ENCODE data around the gene PIP5KL1.

PIP5KL1 gene

DNA sequence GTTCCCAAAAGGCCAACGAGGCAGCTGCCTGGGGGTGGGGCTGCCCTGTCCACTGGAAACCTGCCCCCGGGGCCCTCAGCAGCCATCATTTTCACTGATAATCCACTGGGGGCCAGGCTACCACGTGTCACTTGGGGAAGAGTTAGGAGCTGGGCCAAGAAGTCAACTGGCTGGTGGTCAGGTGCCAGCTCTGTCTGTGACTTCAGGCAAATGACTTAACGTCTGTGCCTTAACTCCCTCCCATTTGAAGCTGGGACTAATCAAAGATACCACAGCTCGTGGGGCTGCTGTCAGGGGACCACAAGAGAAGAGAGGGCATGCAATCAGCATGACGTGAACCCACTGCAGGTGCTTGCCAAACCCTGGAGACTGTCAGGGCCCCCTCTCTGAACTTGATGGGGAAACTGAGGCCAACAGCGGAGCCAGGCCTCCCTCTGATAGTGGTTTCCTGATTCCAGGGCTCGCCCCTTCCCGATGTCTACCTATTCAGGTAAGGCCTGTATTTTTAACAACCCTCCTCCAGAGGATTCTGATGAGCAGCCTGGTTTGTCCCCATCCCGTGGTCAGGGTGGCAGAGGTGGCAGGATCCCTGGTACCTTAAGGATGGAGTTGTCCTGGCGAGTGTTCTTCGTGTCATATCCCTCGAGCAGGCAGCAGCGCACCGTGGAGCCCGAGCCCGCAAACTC is 19.4 kb upstream of the PIP5KL1 start:
- no peak for DNase-seq (ENCODE audit: low read depth)

DNA sequence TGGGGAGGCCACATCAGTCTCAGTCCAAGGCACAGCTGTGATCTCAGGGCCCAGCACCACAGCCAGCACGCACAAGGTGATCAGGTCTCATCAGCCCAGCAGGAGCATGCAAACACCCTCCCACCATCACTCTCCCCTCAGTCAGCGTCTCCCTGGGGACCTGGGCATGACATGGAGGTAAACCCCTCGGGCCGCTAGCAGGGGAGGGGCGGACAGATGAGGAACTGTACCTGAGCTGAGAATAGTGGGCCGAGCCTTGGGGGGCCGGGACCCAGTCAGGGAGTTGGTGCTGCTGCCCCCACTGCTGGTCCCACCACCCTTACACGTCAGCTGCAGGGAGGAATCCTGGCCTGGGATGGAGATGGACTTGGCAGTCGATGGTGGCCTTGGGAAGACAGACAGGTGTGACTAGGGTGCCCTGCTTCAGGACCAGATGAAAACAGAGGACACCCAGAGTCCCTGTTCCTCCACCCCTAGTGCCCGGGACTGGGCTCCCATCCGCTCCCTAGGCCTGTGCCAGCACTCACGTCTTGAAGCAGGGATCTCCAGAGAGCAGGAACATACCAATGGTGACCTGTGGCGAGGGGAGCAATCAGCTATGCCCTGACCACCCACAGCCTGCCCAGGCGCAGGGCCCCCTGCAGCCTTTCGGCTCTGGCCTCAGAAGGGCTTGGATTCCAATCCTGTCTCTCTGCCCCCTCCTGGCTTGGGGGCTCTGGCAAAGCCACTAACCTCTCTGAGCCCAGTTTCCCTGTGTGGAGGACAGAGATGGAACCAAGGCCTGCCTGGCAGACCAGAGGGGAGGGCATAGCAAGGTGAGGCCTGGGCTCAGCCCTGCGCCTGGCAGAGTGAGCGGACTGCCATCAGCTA is 17.5 kb upstream of the PIP5KL1 start:
- no peak for DNase-seq (ENCODE audit: low read depth)

DNA sequence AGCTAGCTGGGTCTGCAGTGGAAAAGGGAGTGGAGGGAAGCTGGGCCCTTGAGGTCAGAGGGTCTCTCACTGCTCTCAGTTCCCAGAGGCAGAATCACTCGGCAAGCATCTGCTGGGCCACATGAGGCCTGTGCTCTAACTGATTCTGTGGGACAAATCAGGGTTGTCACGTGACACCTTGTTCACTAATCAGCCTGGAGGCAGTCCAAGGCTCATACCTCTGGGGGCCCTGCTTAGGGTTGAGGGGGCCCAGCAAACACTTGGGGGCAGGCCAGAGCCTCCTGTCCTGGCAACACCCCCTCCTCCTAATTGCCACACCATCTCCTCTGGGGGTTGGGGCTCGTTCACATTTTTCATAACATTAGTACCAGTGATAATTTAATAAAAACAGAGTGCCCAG is 16.2 kb upstream of the PIP5KL1 start:
- DNase-seq (ENCODE audit: low read depth), result no peak

DNA sequence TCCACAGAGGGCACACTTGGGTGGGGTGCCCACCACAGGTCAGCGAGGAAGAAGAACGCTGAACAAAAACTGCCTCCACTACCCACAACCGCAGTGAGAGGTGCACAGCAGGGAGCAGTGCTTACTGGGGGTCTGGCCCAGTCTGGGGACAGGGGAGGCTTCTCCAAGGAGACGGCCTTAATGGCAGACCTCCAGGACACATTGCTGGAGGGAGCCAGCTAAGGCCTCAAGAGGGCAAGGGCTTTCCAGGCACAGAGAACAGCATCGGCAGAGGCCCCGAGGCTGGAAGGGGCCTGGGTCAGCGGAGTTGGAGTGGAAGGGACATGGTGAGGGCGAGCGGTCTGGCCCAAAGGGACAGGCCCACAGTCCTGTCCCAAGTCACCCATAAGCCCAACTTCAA is 15.4 kb upstream of the PIP5KL1 start:
- DNase-seq (ENCODE audit: low read depth), result no peak

DNA sequence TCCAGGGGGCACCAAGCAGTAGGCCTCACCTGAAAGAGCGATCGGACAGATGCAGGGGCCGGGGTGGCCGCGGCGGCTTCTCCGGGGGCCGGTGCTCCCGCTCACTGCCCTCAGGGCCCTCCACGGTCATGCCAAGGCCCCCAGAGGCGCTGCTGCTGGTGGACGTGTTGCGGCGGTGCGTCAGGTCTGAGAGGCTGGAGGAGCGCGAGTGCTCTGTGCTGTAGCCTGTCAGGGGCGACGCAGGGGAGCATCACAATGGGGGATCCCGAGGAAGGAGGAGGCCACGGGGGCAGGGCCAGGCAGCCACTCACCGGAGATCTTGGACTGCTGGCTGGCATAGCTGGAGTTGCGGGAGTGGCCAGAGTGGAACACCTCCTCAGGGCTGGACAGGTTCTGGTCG is 14.8 kb upstream of the PIP5KL1 start:
- no peak for DNase-seq (ENCODE audit: low read depth)

DNA sequence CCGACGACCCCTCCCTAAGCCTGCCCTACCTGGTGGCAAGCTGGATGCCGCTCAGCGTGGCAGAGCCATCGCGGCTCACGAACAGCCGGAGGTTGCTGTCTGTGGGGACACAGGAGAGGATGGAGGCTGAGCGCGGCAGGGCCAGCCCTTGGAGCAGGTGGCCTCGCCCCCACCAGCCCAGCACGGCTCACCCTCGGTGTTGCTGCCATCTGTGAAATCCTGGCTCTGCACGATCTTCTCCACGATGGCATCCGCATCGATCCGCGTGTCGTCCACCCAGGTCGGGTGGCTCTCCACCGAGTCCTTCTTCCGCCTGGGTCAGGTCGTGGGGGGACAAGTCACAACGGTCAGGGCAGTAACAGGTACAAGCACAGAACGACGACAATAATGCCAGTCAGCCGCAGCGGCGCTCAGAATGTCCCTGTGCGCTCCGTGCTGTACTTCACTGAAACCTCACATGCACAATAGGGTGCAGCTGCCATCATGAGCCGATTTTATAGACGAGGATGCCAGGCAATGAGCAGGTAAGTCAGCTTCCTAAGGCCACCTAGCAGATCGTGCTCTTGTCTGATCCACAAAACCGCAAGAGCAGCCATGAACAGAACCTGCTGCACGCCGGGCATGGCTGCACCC is 14.1 kb upstream of the PIP5KL1 start:
- DNase-seq (ENCODE audit: low read depth), result no peak

DNA sequence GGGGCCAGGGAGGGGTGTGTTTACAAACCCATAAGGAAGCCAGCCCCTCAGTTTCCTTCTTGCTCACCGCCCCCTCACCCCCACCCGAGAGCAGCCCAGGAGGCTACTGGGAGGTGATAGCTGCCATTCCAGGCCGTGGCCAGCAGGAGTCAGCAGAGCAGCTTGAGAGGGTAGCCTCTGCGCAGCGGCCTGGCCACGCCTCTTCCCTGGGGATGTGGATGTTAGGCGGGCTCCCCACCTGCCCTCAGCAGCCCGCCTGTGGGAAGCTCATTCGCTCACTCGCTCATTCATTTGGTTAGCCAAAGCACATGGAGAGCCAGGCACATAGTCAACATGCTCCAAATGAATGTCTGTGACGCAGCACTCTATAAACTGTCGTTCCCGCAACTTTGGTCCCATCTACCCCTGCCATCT is 13.2 kb upstream of the PIP5KL1 start:
- peak; percentile 75 for DNase-seq (ENCODE audit: low read depth)

DNA sequence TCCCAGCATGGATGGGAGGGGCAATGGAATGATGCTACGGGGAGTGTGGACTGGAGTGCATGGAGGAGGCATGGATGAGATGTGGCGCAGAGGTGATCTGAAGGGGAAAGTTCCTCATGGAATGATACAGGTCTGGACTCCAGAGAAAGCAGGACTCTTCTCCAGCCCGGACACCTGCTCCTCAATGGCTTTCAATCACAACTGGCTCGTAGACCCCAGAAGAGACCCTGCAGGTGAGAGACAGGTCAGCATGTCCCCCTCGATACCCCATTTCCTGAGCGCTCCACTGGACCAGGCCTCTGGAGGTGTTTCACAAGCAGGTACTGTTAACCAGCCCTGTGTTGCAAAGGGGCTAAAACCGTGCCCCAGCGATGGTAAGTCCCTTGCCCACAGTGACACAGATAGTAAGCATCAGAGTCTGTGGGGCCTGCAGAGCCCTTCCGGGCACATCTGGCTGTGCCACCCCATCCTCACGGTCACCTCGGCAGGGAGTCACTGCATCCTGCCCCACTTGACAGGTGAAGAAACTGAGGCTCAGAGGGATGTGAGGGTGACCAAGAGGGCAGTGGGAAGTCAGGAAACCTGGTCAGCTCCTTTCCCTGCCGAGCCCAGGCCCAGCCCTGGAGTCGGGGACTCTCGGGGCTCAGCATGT is 12.6 kb upstream of the PIP5KL1 start:
- no peak for DNase-seq (ENCODE audit: low read depth)

DNA sequence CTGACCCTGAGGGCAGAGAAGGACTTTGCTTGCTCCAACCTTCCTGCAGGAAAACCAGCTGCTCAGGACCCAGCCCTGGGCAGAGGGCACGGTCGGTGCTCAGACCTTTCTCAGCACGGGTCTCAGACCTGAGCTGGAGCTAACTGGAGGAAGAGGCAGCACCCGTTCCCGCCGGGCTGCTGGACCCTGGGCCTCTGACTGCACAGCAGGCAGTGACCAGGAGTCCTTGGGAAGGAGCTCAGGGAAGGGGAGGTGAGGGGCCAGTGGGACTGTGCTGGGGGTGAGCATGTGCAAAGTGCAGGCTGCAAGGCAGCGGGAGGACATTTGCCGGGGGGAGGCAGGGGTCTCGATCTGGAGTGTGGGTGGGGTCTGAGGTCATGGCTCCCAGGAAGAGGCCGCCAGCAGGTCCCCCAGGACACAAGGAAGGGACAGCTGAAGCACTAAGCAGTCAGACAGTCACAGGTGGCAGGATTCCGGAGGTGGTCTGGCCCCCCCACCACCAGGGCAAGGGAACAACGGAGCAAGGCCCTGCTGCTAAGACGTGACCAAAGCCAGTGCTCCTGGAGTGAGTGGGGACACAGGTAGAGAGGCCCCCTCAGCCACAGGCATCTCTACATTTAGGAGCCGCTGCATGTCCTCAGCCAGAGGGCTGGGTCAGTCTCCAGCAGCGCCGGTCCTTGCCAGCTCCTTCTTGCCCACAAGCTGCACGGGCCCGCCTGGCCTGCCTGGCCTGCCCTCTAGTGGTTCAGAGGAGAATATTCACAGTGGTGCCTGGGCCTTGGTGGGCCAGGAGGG is 11.8 kb upstream of the PIP5KL1 start:
- DNase-seq (ENCODE audit: low read depth), result peak; percentile 72

DNA sequence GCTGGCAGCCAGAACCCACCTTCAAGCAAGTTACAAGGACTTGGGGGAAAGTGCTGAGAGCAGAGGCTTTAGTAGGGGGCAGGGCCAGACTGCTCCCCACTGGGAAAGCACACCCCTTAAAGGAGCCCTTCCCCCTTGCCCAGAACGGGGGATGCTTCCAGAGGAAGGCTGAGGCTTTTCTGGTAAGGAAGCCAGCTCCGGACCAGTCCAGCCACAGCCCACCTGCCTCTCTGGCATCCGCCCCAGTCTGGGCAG is 11.3 kb upstream of the PIP5KL1 start:
- no peak for DNase-seq (ENCODE audit: low read depth)

DNA sequence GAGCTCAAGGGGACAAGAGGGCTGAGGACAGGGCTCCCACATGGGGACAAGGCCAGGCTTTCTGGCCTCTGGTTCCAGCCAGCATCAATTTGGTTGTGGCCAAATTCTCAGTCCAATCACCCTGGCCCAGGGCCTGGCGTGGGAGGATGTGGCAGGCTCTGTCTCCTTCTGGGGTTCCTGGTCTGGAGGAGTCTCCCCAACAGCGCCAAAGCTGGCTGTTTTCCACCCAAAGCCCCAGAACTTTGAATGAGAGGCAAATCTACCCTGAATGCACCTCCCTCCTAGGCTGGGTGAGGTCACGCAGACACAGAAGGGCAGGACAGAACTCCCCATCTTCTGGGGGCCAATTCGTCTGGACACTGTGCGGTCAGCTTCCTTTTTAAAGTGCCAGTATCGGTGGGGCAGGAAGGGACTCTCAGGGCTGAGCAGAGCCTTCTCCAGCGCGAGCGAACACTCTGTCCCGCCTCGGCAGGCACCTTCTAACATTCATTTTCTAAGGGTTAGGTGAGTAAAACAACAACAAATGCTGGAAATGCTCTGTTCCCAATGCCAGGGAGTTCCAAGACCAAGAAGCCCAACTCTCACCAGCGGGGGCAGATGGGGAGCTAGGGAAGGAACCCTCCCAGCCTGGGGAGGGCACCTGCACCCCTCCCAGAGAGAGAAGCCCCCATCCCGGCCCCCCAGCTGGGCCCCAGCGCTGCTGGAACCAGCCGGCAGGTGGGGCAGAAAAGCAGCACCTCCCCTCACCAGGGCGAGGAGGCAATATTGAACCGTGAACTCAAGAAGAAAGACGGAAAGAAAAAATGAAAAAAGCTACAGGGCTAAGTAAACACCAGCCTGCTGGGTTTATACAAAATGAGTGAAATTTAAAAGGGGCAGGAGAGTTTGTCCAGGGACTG is 10.7 kb upstream of the PIP5KL1 start:
- DNase-seq (ENCODE audit: low read depth), result no peak

DNA sequence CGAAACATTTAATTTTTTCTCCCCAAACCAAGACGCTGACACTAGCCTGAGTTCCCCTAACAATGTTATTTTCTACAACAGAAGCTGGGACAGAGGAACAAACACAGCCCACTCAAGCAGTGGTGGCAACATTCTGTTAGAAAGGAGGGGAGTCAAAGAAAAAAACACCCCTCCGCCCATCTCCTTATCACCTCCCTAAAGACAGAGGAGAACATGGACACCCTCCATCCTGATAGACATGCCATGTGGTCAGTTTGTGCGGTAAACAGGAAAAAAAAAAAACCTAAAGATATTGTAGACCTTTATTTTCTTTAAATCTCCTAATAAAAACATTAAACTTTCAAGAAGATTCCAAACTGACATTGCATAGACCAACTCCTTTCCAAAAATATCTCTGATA is 10.0 kb upstream of the PIP5KL1 start:
- DNase-seq (ENCODE audit: low read depth), result no peak

DNA sequence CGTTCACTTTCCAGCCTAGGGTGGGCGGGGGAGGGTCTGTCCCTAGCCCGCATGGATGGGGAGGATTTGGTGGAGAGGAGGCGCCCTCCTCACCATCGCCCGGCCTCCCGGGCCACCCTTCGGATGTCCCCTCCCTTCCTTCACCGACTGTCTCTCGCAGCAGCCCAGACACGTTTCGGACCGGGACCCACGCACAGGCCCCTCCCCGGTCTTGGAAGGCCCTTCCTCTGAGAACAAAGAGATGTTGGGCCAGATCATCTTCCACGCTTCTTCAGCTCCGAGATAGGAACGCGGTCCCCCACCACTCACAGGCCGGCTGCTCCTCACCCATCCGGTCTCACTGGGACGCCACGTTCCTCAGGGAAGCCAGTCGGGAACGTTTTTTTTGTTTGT is 7.7 kb upstream of the PIP5KL1 start:
- no peak for DNase-seq (ENCODE audit: low read depth)

DNA sequence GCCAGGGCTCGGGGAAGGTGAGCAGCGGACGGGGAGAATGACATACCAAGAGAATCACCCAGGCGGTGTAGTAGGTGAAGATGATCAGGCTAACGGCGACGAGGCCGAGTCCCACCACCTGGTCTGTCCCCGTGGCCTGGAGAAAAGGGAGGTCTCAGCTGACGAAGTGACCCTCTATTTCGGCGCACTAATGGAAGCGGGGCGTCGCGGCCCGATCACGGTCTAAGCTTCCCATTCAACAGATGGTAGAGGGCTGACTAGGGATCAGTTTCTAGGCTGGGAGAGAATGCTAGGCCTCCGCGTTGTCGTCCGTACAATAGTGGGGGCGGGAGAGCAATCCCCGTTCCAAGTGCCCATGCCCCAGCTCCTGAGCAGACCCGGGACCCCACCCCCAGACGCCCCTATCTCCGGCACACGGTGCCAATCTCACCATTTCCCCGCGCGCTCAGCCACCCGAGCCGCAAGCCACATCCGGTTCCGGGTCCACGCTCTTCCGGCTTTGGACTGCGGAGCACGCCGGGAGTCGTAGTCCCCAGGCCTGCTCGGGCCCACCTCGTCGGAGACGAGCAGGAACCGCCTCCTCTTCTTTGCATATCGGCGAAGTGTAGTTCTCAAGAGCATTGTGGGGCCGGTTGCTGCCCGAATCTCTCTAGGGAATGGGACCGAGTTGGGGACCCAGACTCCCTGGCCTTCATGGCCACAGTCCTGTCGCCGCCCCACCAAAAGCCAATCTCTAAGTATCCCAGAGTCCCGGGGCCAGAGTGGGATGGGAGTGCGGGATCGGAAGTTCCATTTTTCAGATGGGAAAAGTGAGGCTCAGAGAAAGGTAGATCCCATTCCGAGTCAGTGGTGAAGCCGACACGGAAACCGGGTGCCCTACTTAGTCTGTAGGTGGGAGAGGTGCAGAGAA is 7.1 kb upstream of the PIP5KL1 start, which contains the start of gene DPM2:
DPM2 (minus strand) TSS at position 467 of the 910 bp plus-strand sequence; CDS start at position 433, 34 bp downstream.
- DNase-seq (ENCODE audit: low read depth), result peak; percentile 68

DNA sequence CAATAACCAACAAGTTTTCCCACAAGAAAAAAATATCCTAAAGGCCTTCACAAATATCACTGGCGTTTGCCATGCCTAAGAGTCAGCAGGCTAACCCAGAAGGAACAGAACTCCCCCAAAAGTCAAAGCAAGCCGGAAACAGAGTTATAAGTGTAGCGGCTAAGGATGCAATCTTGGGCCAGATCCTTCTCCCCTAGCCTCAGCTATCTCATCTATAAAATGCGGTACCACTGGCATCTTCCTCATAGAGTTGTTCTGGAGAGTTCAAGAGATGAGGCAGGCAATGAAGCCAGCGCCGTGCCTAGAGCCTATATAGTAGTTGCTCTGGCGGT is 6.4 kb upstream of the PIP5KL1 start:
- no peak for DNase-seq (ENCODE audit: low read depth)

DNA sequence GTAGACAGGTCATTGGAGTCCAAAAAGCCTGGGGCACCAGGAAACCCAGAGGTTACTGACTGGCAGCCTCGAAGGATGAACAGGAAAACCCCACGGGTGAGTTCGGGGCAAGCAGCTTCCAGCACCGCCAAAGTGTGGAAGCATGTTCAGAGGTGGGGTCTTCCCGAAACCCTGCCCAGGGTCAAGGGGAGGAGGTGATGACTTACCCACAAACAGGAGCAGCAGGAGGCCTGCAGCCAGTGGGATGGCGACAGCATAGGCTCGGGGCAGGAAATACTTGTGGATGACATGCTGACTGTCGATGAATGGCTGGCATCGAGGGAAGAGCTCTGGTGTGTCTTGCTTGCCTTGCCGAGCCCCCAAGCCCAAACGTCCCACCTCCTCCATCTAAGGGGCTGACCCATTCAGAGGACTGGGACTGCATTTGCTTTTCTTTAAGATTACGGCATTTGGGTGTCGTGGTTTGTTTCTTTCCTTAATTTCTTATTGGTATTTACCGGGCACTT is 5.8 kb upstream of the PIP5KL1 start:
- no peak for DNase-seq (ENCODE audit: low read depth)

DNA sequence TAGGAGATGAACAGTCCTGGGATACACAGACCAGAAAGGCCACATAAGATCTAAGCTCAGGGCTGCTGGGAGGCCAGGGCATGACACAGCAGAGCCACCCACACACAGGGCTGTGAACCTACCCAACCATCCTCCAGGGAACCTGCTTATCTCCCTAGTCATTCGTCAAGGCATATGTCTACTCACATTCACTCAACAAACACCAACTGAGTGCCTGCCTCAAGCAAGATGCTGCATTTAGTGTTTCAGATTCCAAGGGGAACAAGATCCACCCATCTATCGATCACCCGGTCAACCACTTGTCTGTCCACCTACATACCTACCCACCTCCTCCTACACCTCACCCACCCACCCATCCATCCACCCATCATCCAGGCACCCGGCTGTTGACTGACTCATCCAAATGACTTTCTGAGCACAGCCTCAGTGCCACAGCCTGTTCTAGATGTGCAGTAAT is 5.2 kb upstream of the PIP5KL1 start:
- DNase-seq (ENCODE audit: low read depth), result no peak

DNA sequence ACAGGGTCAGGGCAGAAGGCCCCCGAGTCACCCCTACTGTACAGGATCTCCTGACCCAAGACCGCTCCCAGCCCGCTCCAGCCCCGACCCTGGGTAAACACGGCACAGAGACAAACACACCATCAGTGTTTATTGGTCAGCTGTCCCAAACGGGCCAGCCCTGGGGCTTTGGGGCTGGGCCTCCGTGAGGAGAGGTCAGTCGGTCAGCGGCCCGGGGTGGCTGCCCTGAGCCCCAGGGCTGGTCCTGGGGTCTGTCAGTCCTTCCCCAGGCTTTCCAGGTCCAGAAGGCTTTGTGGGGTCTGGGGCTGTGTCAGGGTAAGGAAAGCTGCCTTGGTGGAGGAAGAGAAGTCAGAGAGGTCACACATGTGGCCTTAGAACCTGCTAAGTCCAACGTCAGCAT is 4.4 kb upstream of the PIP5KL1 start:
- DNase-seq (ENCODE audit: low read depth), result no peak

DNA sequence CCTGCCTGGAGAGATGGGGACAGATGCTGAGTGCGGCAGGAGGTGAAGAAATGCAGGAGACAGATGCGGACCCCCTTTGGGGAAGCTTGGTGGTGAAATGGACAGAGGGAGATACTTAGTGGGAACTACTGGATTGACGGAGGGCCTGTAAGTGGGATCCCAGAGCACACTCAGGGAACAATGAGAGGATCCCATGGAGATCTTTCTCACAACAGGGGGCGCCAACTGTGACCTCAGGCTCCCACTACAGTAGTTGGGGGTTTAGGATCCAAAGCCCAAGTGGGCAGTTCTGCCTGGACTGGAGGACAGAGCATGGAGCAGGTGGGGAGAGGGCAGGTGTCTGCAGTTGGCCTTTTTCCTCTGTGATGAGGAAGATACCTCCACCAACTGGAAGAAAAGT is 3.7 kb upstream of the PIP5KL1 start:
- DNase-seq (ENCODE audit: low read depth), result no peak
